Stomach (tissue), 9 donors: ENCODE results near the gene COPS9. TPM values are rescaled to one million over a fixed set of nuclear protein-coding genes. Genes with fewer than 3 reads are reported as not detected.
A peak's percentile ranks its signal among the peaks of the same experiment; 100 is the strongest.

Experiments
- DNase-seq, 2 donors: peaks; one replicate each; pipeline versions ENCODE4 v3.0.0 to v3.0.0-alpha.2; 2013 to 2019
- H3K27ac ChIP-seq, 5 donors: fragments of 200-600 bp in 4 of 5; sonication (generic) in 4 of 5; one replicate each; pipeline ENCODE4 v1.5.1; 2013 to 2019; ENCODE audit warnings: mild to moderate bottlenecking in 1 of 5, moderate library complexity in 1 of 5
- H3K27me3 ChIP-seq, 3 donors: fragments of 200-600 bp; sonication (generic); one replicate each; pipeline ENCODE4 v1.5.1; 2017 to 2019; ENCODE audit warnings: mixed run types in 1 of 3
- H3K36me3 ChIP-seq, 4 donors: fragments of 200-600 bp; sonication (generic); 1 replicate in 3 of 4; 2 replicates in 1 of 4; pipeline ENCODE4 v1.5.1; 2016 to 2019
- H3K4me1 ChIP-seq, 4 donors: fragments of 200-600 bp; sonication (generic); one replicate each; pipeline ENCODE4 v1.5.1; 2016 to 2019
- H3K4me3 ChIP-seq, 4 donors: fragments of 200-600 bp; sonication (generic) in 3 of 4; one replicate each; pipeline ENCODE4 v1.5.1; 2016 to 2019; ENCODE audit warnings: mild to moderate bottlenecking in 1 of 4
- H3K9me3 ChIP-seq, 4 donors: fragments of 200-600 bp; sonication (generic); one replicate each; pipeline ENCODE4 v1.5.1; 2016 to 2019
- CTCF ChIP-seq, 7 experiments: fragments of 450-650 bp in 4 of 7; fragments of 200-600 bp in 3 of 7; sonication (generic) in 3 of 7; IDR thresholded peaks; one replicate each; pipeline ENCODE4 v1.5.1; 2016 to 2019; ENCODE audit warnings: antibody characterized with exemption in 7 of 7, control low read depth in 2 of 7, mild to moderate bottlenecking in 1 of 7
- EP300 ChIP-seq: sonication (generic); formaldehyde crosslinking; IDR thresholded peaks from one replicate; pipeline ENCODE4 v1.6.1; 2017; ENCODE audit warnings: antibody characterized with exemption
- POLR2A ChIP-seq, 4 donors: fragments of 450-650 bp; IDR thresholded peaks; one replicate each; pipeline ENCODE4 v1.6.1; 2016; ENCODE audit warnings: antibody characterized with exemption in 4 of 4, control low read depth in 2 of 4, mild to moderate bottlenecking in 1 of 4, moderate library complexity in 1 of 4
- POLR2AphosphoS5 ChIP-seq, 3 donors: sonication (generic); formaldehyde crosslinking; IDR thresholded peaks; one replicate each; pipeline ENCODE4 v1.6.1; 2016; ENCODE audit warnings: antibody characterized with exemption in 3 of 3
- WGBS, 5 donors: extraction: QIAGEN DNeasy Blood & Tissue Kit in 3 of 5; methylation state at CpG; one replicate each; pipeline versions ENCODE4 v1.1.5 to v1.1.7; 2013 to 2018; 5-methylcytosine and 5-hydroxymethylcytosine counted together
- intact Hi-C: fragments of 100-400 bp; cut with DNase I; formaldehyde crosslinking; loops from one replicate; pipeline ENCODE4 v1.15.1; 2023; ENCODE audit warnings: low total_unique reads
- polyA plus RNA-seq, 3 donors: library from polyadenylated mRNA; stranded (reverse); fragments of 200-250 nt; gene quantifications; one replicate each; pipeline ENCODE4 v1.2.3, GENCODE V29; 2013
- total RNA-seq, 5 donors: library from RNA; depleted of rRNA; stranded (reverse); fragments of >200 nt; gene quantifications; one replicate each; pipeline versions ENCODE4 v1.1.0 to v1.2.3, GENCODE V29; 2014 to 2016
- donor health status: healthy with polysubstance abuse.
- donor health status: Bipolar disorder and iron deficiency.
- donor health status: healthy.

Gene COPS9
- total and polyA plus RNA-seq, 8 donors = 40.6 to 582 (median 136) TPM

DNA sequence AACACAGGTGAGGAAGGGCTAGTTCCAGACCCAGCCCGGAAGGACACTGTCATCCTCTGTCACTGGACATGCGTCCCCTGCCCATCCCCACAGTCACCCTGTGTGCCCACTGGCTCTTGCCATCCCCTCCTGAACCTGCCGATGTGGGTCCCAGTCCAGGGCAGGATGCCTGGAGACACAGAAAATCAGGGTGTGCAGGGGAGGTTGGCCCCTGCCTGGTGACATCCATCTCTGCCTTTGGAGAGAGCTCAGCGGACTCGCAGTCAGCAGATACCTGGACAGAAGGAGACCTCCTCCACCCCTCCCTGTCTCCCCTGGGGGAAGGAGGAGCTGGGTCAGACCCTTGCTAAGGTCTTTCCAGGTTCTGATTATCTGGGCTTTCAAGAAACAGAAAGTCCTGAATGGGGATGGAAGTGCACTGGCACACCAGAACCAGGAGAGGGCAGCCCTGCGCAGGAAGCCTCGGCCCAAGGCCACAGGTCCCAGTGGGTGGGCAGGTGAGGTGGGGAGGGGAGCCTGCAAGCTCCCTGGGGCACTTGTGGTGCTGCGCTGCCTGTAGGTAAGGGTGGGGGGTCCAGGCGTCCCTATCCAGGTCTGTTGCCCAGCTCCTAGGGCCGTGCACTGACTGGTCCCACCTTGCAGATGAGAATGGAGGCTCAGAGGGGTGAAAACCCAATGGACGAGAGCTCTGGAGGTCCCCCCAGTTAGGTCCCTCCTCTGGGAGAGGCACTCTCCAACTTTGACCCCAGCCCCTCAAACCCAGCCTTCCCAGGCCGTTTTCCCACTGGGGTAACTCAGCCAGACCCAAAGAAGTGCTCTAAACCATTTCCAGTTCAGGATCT, 14.1 kb upstream of the COPS9 start:
- no peak overlapping the region for H3K27ac ChIP-seq
- WGBS, 5 donors = 23 to 34% (median 31%) methylated on average over 7 to 12 of the region's 12 CpGs
- no peak overlapping the region for H3K4me3 ChIP-seq
- no peaks in the 10 kb centered on the region for H3K4me1 ChIP-seq
- intact Hi-C loops = loop anchor here (10.0 kb wide), 1 partner anchor 1115 kb away; no protein-coding TSS in a partner anchor
- no peak for TF ChIP-seq EP300
- peak in 4 of 7 experiments; percentile 30 to 52 (median 43) for TF ChIP-seq CTCF (IDR thresholded peaks at IDR 0.05)
- DNase-seq = peak; percentile 32 to 63
- H3K9me3 ChIP-seq = no peaks in the 10 kb centered on the region
- H3K36me3 ChIP-seq = no peaks in the 10 kb centered on the region
- H3K27me3 ChIP-seq = peaks cover 0 to 65% (median 29%) of the 10 kb centered on the region in 3 donors

- Histone ChIP-seq H3K9me3 (no peaks in the 10 kb centered on the region), H3K27me3 (peaks cover 0 to 75% (median 43%) of the 10 kb centered on the region in 3 donors), H3K36me3 (no peaks in the 10 kb centered on the region), H3K4me3 (no peak overlapping the region), H3K27ac (no peak overlapping the region), H3K4me1 (peaks cover 0 to 7% (median 6%) of the 10 kb centered on the region in 4 donors)
- DNase-seq = no peak
- TF ChIP-seq POLR2AphosphoS5 (IDR thresholded peaks at IDR 0.05) (no peak), CTCF (IDR thresholded peaks at IDR 0.05) (no peak), POLR2A (IDR thresholded peaks at IDR 0.05) (no peak), EP300 (no peak)
- intact Hi-C loops = loop anchor here (10.0 kb wide), 1 partner anchor 1113 kb away; no protein-coding TSS in a partner anchor
- WGBS, 5 donors = 76 to 87% (median 83%) methylated on average over 14 to 20 of the region's 20 CpGs
These were observed 11.9 kb upstream of the COPS9 start for GRCh38 chr2:240147911-240148587.

DNA sequence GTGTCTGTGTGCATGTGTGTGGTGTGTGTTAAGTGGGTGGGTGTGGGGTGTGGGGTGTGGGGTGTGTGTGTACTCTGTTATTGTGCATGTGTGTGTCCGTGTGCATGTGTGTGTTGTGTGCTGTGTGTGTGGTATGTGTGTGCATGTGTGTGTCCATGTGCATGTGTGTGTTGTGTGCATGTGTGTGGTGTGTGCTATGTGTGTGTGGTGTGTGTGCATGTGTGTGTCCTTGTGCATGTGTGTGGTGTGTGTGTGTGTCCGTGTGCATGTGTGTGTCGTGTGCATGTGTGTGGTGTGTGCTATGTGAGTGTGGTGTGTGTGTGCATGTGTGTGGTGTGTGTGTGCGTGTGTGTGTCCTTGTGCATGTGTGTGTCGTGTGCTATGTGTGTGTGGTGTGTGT, 11.3 kb upstream of the COPS9 start:
- H3K4me3 ChIP-seq = no peak overlapping the region
- 84 to 93% (median 88%) methylated on average over 1 to 5 of the region's 5 CpGs for WGBS, 5 donors
- H3K9me3 ChIP-seq = no peaks in the 10 kb centered on the region
- no peak for TF ChIP-seq EP300
- TF ChIP-seq POLR2AphosphoS5 (IDR thresholded peaks at IDR 0.05) = no peak
- TF ChIP-seq POLR2A (IDR thresholded peaks at IDR 0.05) = no peak
- TF ChIP-seq CTCF (IDR thresholded peaks at IDR 0.05) = no peak
- no peak for DNase-seq
- no peak overlapping the region for H3K27ac ChIP-seq
- H3K27me3 ChIP-seq = peaks cover 0 to 76% (median 45%) of the 10 kb centered on the region in 3 donors
- peaks cover 0 to 7% (median 6%) of the 10 kb centered on the region in 4 donors for H3K4me1 ChIP-seq
- H3K36me3 ChIP-seq = no peaks in the 10 kb centered on the region
- intact Hi-C loops = loop anchor here (10.0 kb wide), 1 partner anchor 1113 kb away; no protein-coding TSS in a partner anchor

DNA sequence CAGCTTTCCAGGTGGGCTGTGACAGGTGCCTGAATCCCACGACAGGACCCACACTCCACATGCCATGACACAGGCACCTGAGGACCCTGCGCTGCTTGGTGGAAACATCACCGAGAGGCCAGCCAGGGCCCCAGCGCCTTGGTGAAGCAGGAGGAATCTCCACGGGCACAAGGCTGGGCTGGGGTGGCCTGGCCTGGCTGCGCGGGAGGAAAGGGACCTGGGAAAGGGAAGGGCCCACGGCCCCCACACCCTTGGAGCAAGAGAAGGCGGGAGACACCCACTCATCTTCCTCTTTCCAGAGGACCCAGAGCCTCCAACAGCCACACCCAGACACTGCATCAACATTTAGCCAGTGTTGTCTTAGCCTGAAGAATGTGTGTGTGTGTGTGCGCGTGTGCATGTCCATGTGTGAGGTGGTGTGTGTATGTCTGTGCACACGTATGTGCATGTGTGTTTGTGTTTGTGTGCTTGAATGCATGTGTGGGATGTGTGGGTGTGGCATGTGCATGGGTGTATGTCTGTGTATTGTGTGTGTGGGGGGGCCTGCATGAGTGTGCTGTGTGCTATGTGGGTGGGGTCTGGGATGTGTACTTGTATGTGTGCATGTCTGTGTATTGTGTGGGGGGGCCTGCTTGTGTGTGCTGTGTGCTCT, 10.6 kb upstream of the COPS9 start:
- Histone ChIP-seq H3K27ac (no peak overlapping the region), H3K27me3 (peaks cover 0 to 76% (median 44%) of the 10 kb centered on the region in 3 donors), H3K4me1 (peaks cover 0 to 7% (median 6%) of the 10 kb centered on the region in 4 donors), H3K9me3 (no peaks in the 10 kb centered on the region), H3K36me3 (no peaks in the 10 kb centered on the region), H3K4me3 (no peak overlapping the region)
- TF ChIP-seq EP300 (no peak), CTCF (IDR thresholded peaks at IDR 0.05) (no peak), POLR2AphosphoS5 (IDR thresholded peaks at IDR 0.05) (no peak), POLR2A (IDR thresholded peaks at IDR 0.05) (no peak)
- WGBS, 5 donors = 74 to 85% (median 78%) methylated on average over 4 to 12 of the region's 12 CpGs
- intact Hi-C loops = loop anchor here (10.0 kb wide), 1 partner anchor 1112 kb away; no protein-coding TSS in a partner anchor
- DNase-seq = no peak
